BE2C (cell line): ENCODE results near the gene SYVN1.
A peak's percentile ranks its signal among the peaks of the same experiment; 100 is the strongest.
"Not testable (repeated sequence)": the region's sequence is repeated elsewhere in the genome, so short reads cannot be mapped to it uniquely, and the experiment has no call there.

Experiments
- DNase-seq: peaks from one replicate; pipeline ENCODE4 v3.0.0-alpha.2; 2020
- H3K27me3 ChIP-seq: fragments of 250-450 bp; sonication (Bioruptor Pico); 2 replicates; pipeline ENCODE4 v1.5.1; 2020; ENCODE audit warnings: mild to moderate bottlenecking
- H3K36me3 ChIP-seq: fragments of 250-450 bp; sonication (Bioruptor Pico); 2 replicates; pipeline ENCODE4 v1.5.1; 2020; ENCODE audit warnings: mild to moderate bottlenecking
- H3K4me1 ChIP-seq: fragments of 250-450 bp; sonication (Bioruptor Pico); 2 replicates; pipeline ENCODE4 v1.5.1; 2020
- H3K4me3 ChIP-seq: 2 replicates; pipeline ENCODE4 v1.5.1; 2011; ENCODE audit warnings: low read depth, low read length
- H3K9me3 ChIP-seq: fragments of 250-450 bp; sonication (Bioruptor Pico); 2 replicates; pipeline ENCODE4 v1.5.1; 2020
- CTCF ChIP-seq: IDR thresholded peaks from 2 replicates; pipeline ENCODE4 v1.5.1; 2012; ENCODE audit warnings: mild to moderate bottlenecking, low read depth, low read length

SYVN1 gene

DNA sequence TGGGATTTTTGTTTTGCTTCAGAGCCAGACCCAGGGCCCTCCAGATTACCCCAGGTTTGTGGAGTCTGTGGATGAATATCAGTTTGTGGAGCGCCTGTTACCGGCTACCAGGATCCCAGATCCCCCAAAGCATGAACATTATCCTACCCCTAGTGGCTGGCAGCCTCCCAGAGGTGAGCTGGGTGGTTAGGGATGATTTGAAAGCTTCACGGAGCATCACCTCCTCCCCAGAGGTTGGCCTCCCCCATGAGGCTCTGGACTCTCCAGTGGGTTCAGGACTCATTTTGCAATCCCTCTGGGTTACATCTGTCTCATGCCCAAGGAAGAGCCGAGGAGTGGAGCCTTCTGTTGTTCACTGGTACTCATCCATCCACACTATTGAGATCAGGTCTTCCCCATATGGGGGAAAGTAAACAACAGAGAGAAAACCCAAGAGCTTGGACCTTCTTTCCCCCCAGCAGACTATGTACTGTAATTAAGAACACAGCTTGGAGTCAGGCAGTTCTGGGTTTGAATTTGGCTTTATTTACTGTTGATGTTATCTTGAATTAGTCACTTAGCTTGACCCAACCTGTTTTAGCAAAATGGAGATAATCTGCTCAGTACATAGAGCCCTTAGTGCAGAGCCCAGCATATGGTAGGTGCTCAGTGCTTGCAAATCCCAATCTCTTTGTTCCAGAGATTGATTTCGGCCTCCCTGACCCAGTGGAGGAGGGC is 9.7 kb downstream of the SYVN1 start:
- no peak for DNase-seq
- Histone ChIP-seq H3K9me3 (no peaks in the 10 kb centered on the region), H3K36me3 (peaks cover 10% of the 10 kb centered on the region), H3K4me1 (no peaks in the 10 kb centered on the region), H3K27me3 (no peaks in the 10 kb centered on the region), H3K4me3 (no peak overlapping the region)
- no peak for TF ChIP-seq CTCF

- peak; percentile 94 for DNase-seq
- H3K4me1 ChIP-seq, result no peaks in the 10 kb centered on the region
- H3K9me3 ChIP-seq, result no peaks in the 10 kb centered on the region
- H3K27me3 ChIP-seq, result no peaks in the 10 kb centered on the region
- TF ChIP-seq CTCF, result no peak
- H3K36me3 ChIP-seq, result peaks cover 10% of the 10 kb centered on the region
- H3K4me3 ChIP-seq, result peak within 1 kb of the TSS; percentile 88
These were observed 12.2 kb downstream of the SYVN1 start, which contains the start of the genes FAU and MRPL49 for GRCh38 chr11:65121865-65122696. TSS of gene FAU (minus strand) at chr11:65122134. CDS start at chr11:65121813, 321 bp downstream. TSS of gene MRPL49 (plus strand) at chr11:65122321. CDS start at chr11:65122347, 26 bp downstream.

GRCh38 chr11:65121447-65121864 is 12.9 kb downstream of the SYVN1 start:
- H3K27me3 ChIP-seq, result no peaks in the 10 kb centered on the region
- no peaks in the 10 kb centered on the region for H3K4me1 ChIP-seq
- no peak for DNase-seq
- peaks cover 12% of the 10 kb centered on the region for H3K36me3 ChIP-seq
- no peaks in the 10 kb centered on the region for H3K9me3 ChIP-seq
- TF ChIP-seq CTCF, result no peak
- H3K4me3 ChIP-seq, result peak overlapping the region; percentile 88

DNA sequence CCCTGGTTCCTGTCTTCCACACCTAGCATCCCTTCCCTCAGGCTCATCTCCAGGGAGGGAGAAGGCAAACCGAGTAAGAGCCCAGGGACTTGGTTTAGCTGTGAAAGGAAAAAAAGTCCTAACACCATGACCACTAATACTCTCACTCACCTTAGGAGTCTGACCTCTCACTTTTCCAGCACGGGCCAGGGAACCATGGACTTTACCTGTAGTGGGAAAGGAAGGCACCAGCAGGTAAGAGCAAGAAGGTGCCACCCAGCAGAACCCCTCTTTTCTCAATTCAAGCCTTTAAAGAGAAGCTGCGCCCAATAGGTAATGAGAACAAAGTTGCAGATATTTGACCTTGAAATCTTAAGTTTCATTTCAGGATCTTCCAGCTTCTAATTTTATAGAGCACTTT is 13.5 kb downstream of the SYVN1 start:
- H3K36me3 ChIP-seq, result peaks cover 16% of the 10 kb centered on the region

DNA sequence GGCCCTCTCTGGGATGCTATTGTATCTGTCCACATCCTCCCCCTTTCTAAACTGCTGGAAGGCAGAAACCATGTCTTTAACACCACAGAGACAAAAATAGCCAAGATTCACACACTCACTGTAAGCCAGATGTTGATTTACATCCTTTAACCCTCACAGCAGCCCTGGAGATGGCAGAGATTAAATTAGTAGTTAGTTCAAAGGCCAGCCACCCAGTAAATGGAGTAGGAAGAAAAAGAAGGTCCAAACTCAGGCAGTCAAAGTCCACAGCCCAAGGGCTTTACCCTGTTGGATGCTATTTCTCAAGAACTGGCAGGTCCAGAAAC is 14.7 kb downstream of the SYVN1 start:
- no peak for TF ChIP-seq CTCF
- no peaks in the 10 kb centered on the region for H3K4me1 ChIP-seq
- no peak overlapping the region for H3K4me3 ChIP-seq
- H3K27me3 ChIP-seq, result no peaks in the 10 kb centered on the region
- no peak for DNase-seq
- no peaks in the 10 kb centered on the region for H3K9me3 ChIP-seq
- H3K36me3 ChIP-seq, result peaks cover 16% of the 10 kb centered on the region

More for the DNA sequence above, 13.5 kb downstream of the SYVN1 start:
- Histone ChIP-seq H3K27me3 (no peaks in the 10 kb centered on the region), H3K4me3 (peak overlapping the region; percentile 88), H3K4me1 (no peaks in the 10 kb centered on the region), H3K9me3 (no peaks in the 10 kb centered on the region)
- DNase-seq, result no peak
- TF ChIP-seq CTCF, result no peak

GRCh38 chr11:65118891-65119669 is 15.2 kb downstream of the SYVN1 start:
- not testable (repeated sequence) for H3K4me3 ChIP-seq, H3K27me3 ChIP-seq, DNase-seq, H3K9me3 ChIP-seq, H3K4me1 ChIP-seq
- H3K36me3 ChIP-seq, result peaks cover 16% of the 10 kb centered on the region
